Keratinocyte (primary cell): ENCODE measurements around the gene CYP1A2. TPM values are rescaled to one million over a fixed set of nuclear protein-coding genes. Genes with fewer than 3 reads are reported as not detected.

Source experiments
- DNase-seq: peaks from one replicate; pipeline ENCODE4 v3.0.0-alpha.2; 2011; ENCODE audit warnings: low read depth, missing footprints, low spot score
- FAIRE-seq: peaks from 2 replicates; lab custom pipeline; 2011; peaks lifted over from hg19 to GRCh38; lab: Jason Lieb, UNC
- H2AFZ ChIP-seq: 2 replicates; pipeline ENCODE4 v1.6.0; 2012; ENCODE audit warnings: low read length, control low read depth, inconsistent platforms; ENCODE audit not compliant: control insufficient read depth
- H3K27ac ChIP-seq: 2 replicates; pipeline ENCODE4 v1.5.1; 2011; ENCODE audit warnings: low read length; ENCODE audit not compliant: control insufficient read depth, insufficient read depth
- H3K27me3 ChIP-seq: 3 replicates; pipeline ENCODE4 v1.6.0; 2011; ENCODE audit warnings: low read length; ENCODE audit not compliant: control insufficient read depth, insufficient read depth; ENCODE audit errors: extremely low read depth
- H3K36me3 ChIP-seq, 2 experiments: 2 replicates in 1 of 2; 3 replicates in 1 of 2; pipeline ENCODE4 v1.5.1; 2011; ENCODE audit warnings: low read length in 2 of 2, mild to moderate bottlenecking in 1 of 2; ENCODE audit not compliant: control insufficient read depth in 2 of 2, insufficient read depth in 2 of 2; ENCODE audit errors: extremely low read depth in 1 of 2
- H3K4me1 ChIP-seq: 3 replicates; pipeline ENCODE4 v1.5.1; 2011; ENCODE audit warnings: low read length; ENCODE audit not compliant: control insufficient read depth, insufficient read depth; ENCODE audit errors: extremely low read depth
- H3K4me2 ChIP-seq: 3 replicates; pipeline ENCODE4 v1.6.0; 2011; ENCODE audit warnings: low read depth, low read length; ENCODE audit not compliant: control insufficient read depth, insufficient read depth; ENCODE audit errors: extremely low read depth
- H3K4me3 ChIP-seq, 3 experiments: fragments of 200-600 bp in 1 of 3; sonication (generic) in 1 of 3; 2 replicates in 2 of 3; 3 replicates in 1 of 3; pipeline ENCODE4 v1.5.1; 2011 to 2016; ENCODE audit warnings: low read length in 3 of 3, mild to moderate bottlenecking in 3 of 3, control low read depth in 2 of 3, inconsistent platforms in 1 of 3, low read depth in 1 of 3, mixed read lengths in 1 of 3, mixed run types in 1 of 3, moderate library complexity in 1 of 3; ENCODE audit not compliant: control insufficient read depth in 2 of 3, insufficient read depth in 2 of 3; ENCODE audit errors: extremely low read depth in 1 of 3
- H3K79me2 ChIP-seq: 2 replicates; pipeline ENCODE4 v1.6.0; 2012; ENCODE audit warnings: low read length; ENCODE audit not compliant: control insufficient read depth, insufficient read depth
- H3K9ac ChIP-seq: 3 replicates; pipeline ENCODE4 v1.6.0; 2011; ENCODE audit warnings: low read length; ENCODE audit not compliant: control insufficient read depth, insufficient read depth; ENCODE audit errors: extremely low read depth
- H3K9me1 ChIP-seq: 3 replicates; pipeline ENCODE4 v1.6.0; 2011; ENCODE audit warnings: low read length; ENCODE audit not compliant: control insufficient read depth, insufficient read depth; ENCODE audit errors: extremely low read depth
- H3K9me3 ChIP-seq: 2 replicates; pipeline ENCODE4 v1.5.1; 2012; ENCODE audit warnings: low read depth, low read length; ENCODE audit not compliant: control insufficient read depth
- H4K20me1 ChIP-seq: 3 replicates; pipeline ENCODE4 v1.6.0; 2011; ENCODE audit warnings: low read length; ENCODE audit not compliant: control insufficient read depth, insufficient read depth; ENCODE audit errors: extremely low read depth
- EZH2 ChIP-seq: IDR thresholded peaks from one replicate; pipeline ENCODE4 v1.6.1; 2012; ENCODE audit warnings: inconsistent platforms, mild to moderate bottlenecking, low read length, moderate library complexity
- dilution Hi-C: fragments of 300-500 bp; cut with MboI; formaldehyde crosslinking; loops from one replicate; pipeline ENCODE4 v1.7.0; 2020; ENCODE audit warnings: low sequenced_read_pairs; ENCODE audit not compliant: extremely low pct_ligation_motif_present
- polyA plus RNA-seq, 5 experiments: library from polyadenylated mRNA; depleted of rRNA in 3 of 5; stranded (reverse) in 3 of 5; stranded (forward) in 1 of 5; unstranded in 1 of 5; fragments of >200 nt; gene quantifications; 1 replicate in 1 of 5; 2 replicates in 3 of 5; 3 replicates in 1 of 5; pipeline versions ENCODE4 v1.2.1 to v1.2.3, GENCODE V29; 2011 to 2012; ENCODE audit warnings: missing spikeins in 2 of 5, low read depth in 1 of 5, low replicate concordance in 1 of 5
- TF ChIP-seq, protein P1 (sequence below), 3 experiments: IDR thresholded peaks in 1 of 3; conservative IDR thresholded peaks in 1 of 3; optimal IDR thresholded peaks in 1 of 3; 2 replicates in 2 of 3; 3 replicates in 1 of 3; pipeline versions ENCODE3 to v1.5.1; 2011; ENCODE audit warnings: low read length in 3 of 3, mild to moderate bottlenecking in 3 of 3, moderate library complexity in 2 of 3, control low read depth in 1 of 3, inconsistent platforms in 1 of 3; ENCODE audit not compliant: insufficient read depth in 2 of 3; ENCODE audit errors: extremely low read depth in 1 of 3

The CYP1A2 gene
- polyA plus RNA-seq, 1 donor (not counting 4 experiments of a cell fraction or from before 2014, with no cell fraction given) = 0.04 TPM

DNA sequence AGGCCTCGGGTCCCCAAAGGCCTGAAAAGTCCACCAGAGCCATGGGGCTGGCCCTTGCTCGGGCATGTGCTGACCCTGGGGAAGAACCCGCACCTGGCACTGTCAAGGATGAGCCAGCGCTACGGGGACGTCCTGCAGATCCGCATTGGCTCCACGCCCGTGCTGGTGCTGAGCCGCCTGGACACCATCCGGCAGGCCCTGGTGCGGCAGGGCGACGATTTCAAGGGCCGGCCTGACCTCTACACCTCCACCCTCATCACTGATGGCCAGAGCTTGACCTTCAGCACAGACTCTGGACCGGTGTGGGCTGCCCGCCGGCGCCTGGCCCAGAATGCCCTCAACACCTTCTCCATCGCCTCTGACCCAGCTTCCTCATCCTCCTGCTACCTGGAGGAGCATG, 1.2 kb downstream of the CYP1A2 start:
- no peaks in the 10 kb centered on the region for H4K20me1 ChIP-seq
- H3K4me2 ChIP-seq = no peak overlapping the region
- no peaks in the 10 kb centered on the region for H3K36me3 ChIP-seq
- FAIRE-seq (no peak), DNase-seq (no peak)
- H3K9me1 ChIP-seq = no peaks in the 10 kb centered on the region
- no peaks in the 10 kb centered on the region for H3K27me3 ChIP-seq
- no peak overlapping the region for H3K9ac ChIP-seq
- H3K27ac ChIP-seq = no peak overlapping the region
- no peaks in the 10 kb centered on the region for H3K79me2 ChIP-seq
- H3K4me3 ChIP-seq = no peak overlapping the region
- peaks cover 11% of the 10 kb centered on the region for H3K4me1 ChIP-seq
- no peaks in the 10 kb centered on the region for H3K9me3 ChIP-seq
- no peak overlapping the region for H2AFZ ChIP-seq
- TF ChIP-seq, protein P1, sequence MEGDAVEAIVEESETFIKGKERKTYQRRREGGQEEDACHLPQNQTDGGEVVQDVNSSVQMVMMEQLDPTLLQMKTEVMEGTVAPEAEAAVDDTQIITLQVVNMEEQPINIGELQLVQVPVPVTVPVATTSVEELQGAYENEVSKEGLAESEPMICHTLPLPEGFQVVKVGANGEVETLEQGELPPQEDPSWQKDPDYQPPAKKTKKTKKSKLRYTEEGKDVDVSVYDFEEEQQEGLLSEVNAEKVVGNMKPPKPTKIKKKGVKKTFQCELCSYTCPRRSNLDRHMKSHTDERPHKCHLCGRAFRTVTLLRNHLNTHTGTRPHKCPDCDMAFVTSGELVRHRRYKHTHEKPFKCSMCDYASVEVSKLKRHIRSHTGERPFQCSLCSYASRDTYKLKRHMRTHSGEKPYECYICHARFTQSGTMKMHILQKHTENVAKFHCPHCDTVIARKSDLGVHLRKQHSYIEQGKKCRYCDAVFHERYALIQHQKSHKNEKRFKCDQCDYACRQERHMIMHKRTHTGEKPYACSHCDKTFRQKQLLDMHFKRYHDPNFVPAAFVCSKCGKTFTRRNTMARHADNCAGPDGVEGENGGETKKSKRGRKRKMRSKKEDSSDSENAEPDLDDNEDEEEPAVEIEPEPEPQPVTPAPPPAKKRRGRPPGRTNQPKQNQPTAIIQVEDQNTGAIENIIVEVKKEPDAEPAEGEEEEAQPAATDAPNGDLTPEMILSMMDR (optimal IDR thresholded peaks at IDR 0.05 in 1 of 3, IDR thresholded peaks at IDR 0.05 in 1 of 3, conservative IDR thresholded peaks at IDR 0.05 in 1 of 3; ENCODE audit: extremely low read depth in 1 of 3, insufficient read depth in 2 of 3, low read length in 3 of 3) = no peak
- no peak for TF ChIP-seq EZH2
- dilution Hi-C loops = no loop called here

DNA sequence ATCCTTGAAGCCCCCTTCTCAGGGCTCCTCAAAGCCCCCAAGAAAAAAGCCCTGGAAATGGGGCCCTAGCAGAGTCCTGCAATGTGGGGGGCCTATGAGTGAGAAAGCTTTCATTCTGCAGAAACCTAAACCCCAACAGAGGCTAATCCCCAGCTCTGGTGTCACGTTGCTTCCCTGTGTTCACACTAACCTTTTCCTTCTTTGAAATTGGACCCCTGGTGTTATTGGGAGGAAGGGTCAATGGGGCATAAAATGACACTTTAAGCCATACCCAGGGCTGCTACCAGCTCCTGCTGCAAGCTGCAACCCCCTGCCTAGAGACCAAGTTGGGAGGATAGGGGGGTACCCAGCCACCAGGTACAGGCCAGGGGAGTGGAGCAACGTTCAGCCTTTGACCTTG, 2.1 kb downstream of the CYP1A2 start:
- H3K9ac ChIP-seq = no peak overlapping the region
- TF ChIP-seq EZH2 = no peak
- H3K4me3 ChIP-seq = no peak overlapping the region
- H4K20me1 ChIP-seq = no peaks in the 10 kb centered on the region
- no peaks in the 10 kb centered on the region for H3K79me2 ChIP-seq
- no peaks in the 10 kb centered on the region for H3K36me3 ChIP-seq
- dilution Hi-C loops = no loop called here
- H3K27me3 ChIP-seq = no peaks in the 10 kb centered on the region
- H3K4me2 ChIP-seq = no peak overlapping the region
- H2AFZ ChIP-seq = no peak overlapping the region
- no peak overlapping the region for H3K27ac ChIP-seq
- H3K9me1 ChIP-seq = no peaks in the 10 kb centered on the region
- no peaks in the 10 kb centered on the region for H3K9me3 ChIP-seq
- FAIRE-seq (no peak), DNase-seq (no peak)
- H3K4me1 ChIP-seq = peaks cover 11% of the 10 kb centered on the region

DNA sequence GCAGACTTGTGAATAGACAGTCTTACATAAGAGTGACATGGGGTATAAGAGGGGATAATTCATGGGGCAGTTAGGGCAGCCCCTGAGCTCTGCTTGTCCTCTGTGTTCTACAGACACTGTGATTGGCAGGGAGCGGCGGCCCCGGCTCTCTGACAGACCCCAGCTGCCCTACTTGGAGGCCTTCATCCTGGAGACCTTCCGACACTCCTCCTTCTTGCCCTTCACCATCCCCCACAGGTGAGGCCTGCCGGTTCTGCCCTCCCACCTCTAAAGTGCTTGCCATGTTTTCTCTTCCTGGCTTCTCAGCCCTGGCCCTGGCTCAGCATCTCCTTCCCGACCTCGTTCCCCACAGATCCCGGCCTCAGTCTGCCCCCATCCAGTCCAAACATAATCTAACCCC, 3.4 kb downstream of the CYP1A2 start:
- peaks cover 11% of the 10 kb centered on the region for H3K4me1 ChIP-seq
- H2AFZ ChIP-seq = no peak overlapping the region
- no peak overlapping the region for H3K4me2 ChIP-seq
- H3K9me3 ChIP-seq = no peaks in the 10 kb centered on the region
- H4K20me1 ChIP-seq = no peaks in the 10 kb centered on the region
- dilution Hi-C loops = no loop called here
- TF ChIP-seq EZH2 = no peak
- TF ChIP-seq, protein P1 (optimal IDR thresholded peaks at IDR 0.05 in 1 of 3, IDR thresholded peaks at IDR 0.05 in 1 of 3, conservative IDR thresholded peaks at IDR 0.05 in 1 of 3; ENCODE audit: extremely low read depth in 1 of 3, insufficient read depth in 2 of 3, low read length in 3 of 3) = no peak
- no peak overlapping the region for H3K27ac ChIP-seq
- no peak overlapping the region for H3K9ac ChIP-seq
- no peaks in the 10 kb centered on the region for H3K36me3 ChIP-seq
- no peaks in the 10 kb centered on the region for H3K27me3 ChIP-seq
- H3K9me1 ChIP-seq = no peaks in the 10 kb centered on the region
- H3K79me2 ChIP-seq = no peaks in the 10 kb centered on the region
- DNase-seq (no peak), FAIRE-seq (no peak)
- no peak overlapping the region for H3K4me3 ChIP-seq
